Lung (tissue), 12 donors: ENCODE data around the gene BCAT1. TPM values are rescaled to one million over a fixed set of nuclear protein-coding genes. Genes with fewer than 3 reads are reported as not detected.

Experiments used
- ATAC-seq: fragments of 200-7000 bp; cut with Tn5 transposase; one replicate; pipeline ENCODE4 v1.9.1; 2020; ENCODE audit warnings: moderate number of reproducible peaks; ENCODE audit not compliant: insufficient read depth, low FRiP score
- DNase-seq, 3 donors: peaks; one replicate each; pipeline ENCODE4 v3.0.0-alpha.2; 2013 to 2017
- H3K27ac ChIP-seq, 2 donors: one replicate each; pipeline ENCODE4 v1.5.1; 2013; ENCODE audit warnings: mild to moderate bottlenecking in 2 of 2, moderate library complexity in 2 of 2, control low read depth in 1 of 2, inconsistent platforms in 1 of 2, low read depth in 1 of 2, low read length in 1 of 2
- H3K27me3 ChIP-seq, 3 donors: one replicate each; pipeline ENCODE4 v1.5.1; 2013; ENCODE audit warnings: low read length in 2 of 3; ENCODE audit not compliant: control insufficient read depth in 3 of 3, insufficient read depth in 3 of 3
- H3K36me3 ChIP-seq, 4 donors: one replicate each; pipeline ENCODE4 v1.5.1; 2013; ENCODE audit warnings: low read length in 4 of 4, mild to moderate bottlenecking in 1 of 4, moderate library complexity in 1 of 4; ENCODE audit not compliant: control insufficient read depth in 4 of 4, insufficient read depth in 4 of 4
- H3K4me1 ChIP-seq, 5 donors: one replicate each; pipeline ENCODE4 v1.5.1; 2013; ENCODE audit warnings: low read length in 5 of 5, mild to moderate bottlenecking in 2 of 5, moderate library complexity in 1 of 5; ENCODE audit not compliant: control insufficient read depth in 5 of 5, insufficient read depth in 5 of 5
- H3K4me3 ChIP-seq: one replicate; pipeline ENCODE4 v1.5.1; 2013; ENCODE audit warnings: mild to moderate bottlenecking, control low read depth, moderate library complexity
- H3K9ac ChIP-seq, 2 donors: one replicate each; pipeline ENCODE4 v1.5.1; 2013; ENCODE audit warnings: low read length in 2 of 2, control low read depth in 1 of 2; ENCODE audit not compliant: insufficient read depth in 1 of 2
- H3K9me3 ChIP-seq, 4 donors: one replicate each; pipeline ENCODE4 v1.5.1; 2013; ENCODE audit warnings: low read length in 3 of 4, mild to moderate bottlenecking in 1 of 4, moderate library complexity in 1 of 4; ENCODE audit not compliant: control insufficient read depth in 4 of 4, insufficient read depth in 3 of 4
- CTCF ChIP-seq: IDR thresholded peaks from 2 replicates; pipeline ENCODE4 v1.5.1; 2012; ENCODE audit warnings: mild to moderate bottlenecking; ENCODE audit errors: control extremely low read depth, extremely low read depth
- WGBS, 2 donors: extraction: QIAGEN DNeasy Blood & Tissue Kit; methylation state at CpG; one replicate each; pipeline ENCODE4 v1.1.7; 2013; 5-methylcytosine and 5-hydroxymethylcytosine counted together
- polyA plus RNA-seq, 2 donors: library from polyadenylated mRNA; stranded (reverse); fragments of 200-250 nt; gene quantifications; one replicate each; pipeline ENCODE4 v1.2.1, GENCODE V29; 2013
- total RNA-seq, 2 donors: library from RNA; depleted of rRNA in 1 of 2; stranded (reverse); fragments of >200 nt in 1 of 2; gene quantifications; one replicate each; pipeline ENCODE4 v1.2.1, GENCODE V29; 2014 to 2021
- donor health status: control.
- donor health status: control.
- donor health status: Bipolar disorder and iron deficiency.
- donor health status: healthy.
- donor health status: DM: yes; HTN: yes; CAD: no.

The BCAT1 gene
- total and polyA plus RNA-seq, 4 donors: 11.7 to 94.9 (median 40.9) TPM

- no peak for TF ChIP-seq CTCF
- Histone ChIP-seq H3K27me3 (no peaks in the 10 kb centered on the region), H3K4me3 (no peak overlapping the region), H3K27ac (no peak overlapping the region), H3K4me1 (peaks cover 0 to 2% (median 0%) of the 10 kb centered on the region in 5 donors), H3K9me3 (no peaks in the 10 kb centered on the region), H3K36me3 (peaks cover 0 to 3% (median 1%) of the 10 kb centered on the region in 4 donors), H3K9ac (no peak overlapping the region)
- ATAC-seq (no peak), DNase-seq (no peak)
- 88 to 92% methylated on average over 8 of the region's 8 CpGs for WGBS, 2 donors
Measured at GRCh38 chr12:24848941-24849477, 99.9 kb downstream of the BCAT1 start.

DNA sequence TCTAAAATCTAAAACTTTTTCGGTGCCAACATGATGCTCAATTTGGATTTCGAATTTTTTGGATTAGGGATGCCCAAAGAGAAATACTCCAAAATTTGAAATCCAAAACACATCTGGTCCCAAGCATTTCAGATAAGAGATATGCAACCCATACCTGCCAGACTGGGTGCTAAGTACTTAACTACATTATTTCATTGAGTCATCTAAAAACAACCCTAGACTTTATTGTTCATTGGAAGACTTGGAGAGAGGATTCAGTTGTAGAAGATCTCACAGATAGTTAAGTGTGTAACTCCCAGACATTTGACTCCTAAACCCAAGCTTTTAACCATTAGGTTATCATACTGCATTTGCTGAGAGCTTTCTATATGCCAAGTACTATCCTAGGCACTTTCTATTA, 102.2 kb downstream of the BCAT1 start:
- 96% methylated on average over 2 of the region's 2 CpGs for WGBS, 2 donors
- ATAC-seq: no peak
- no peak overlapping the region for H3K9ac ChIP-seq
- H3K27me3 ChIP-seq: no peaks in the 10 kb centered on the region
- peaks cover 0 to 2% (median 0%) of the 10 kb centered on the region in 5 donors for H3K4me1 ChIP-seq
- H3K4me3 ChIP-seq: no peak overlapping the region
- DNase-seq: no peak
- peaks cover 0 to 5% (median 2%) of the 10 kb centered on the region in 4 donors for H3K36me3 ChIP-seq
- H3K27ac ChIP-seq: no peak overlapping the region
- TF ChIP-seq CTCF: no peak
- no peaks in the 10 kb centered on the region for H3K9me3 ChIP-seq

GRCh38 chr12:24845615-24846014, 103.3 kb downstream of the BCAT1 start:
- Histone ChIP-seq H3K9me3 (no peaks in the 10 kb centered on the region), H3K4me3 (no peak overlapping the region), H3K27ac (no peak overlapping the region), H3K27me3 (no peaks in the 10 kb centered on the region), H3K9ac (no peak overlapping the region), H3K36me3 (peaks cover 0 to 6% (median 2%) of the 10 kb centered on the region in 4 donors), H3K4me1 (peaks cover 0 to 2% (median 0%) of the 10 kb centered on the region in 5 donors)
- no peak for TF ChIP-seq CTCF
- 94 to 97% methylated on average over 3 of the region's 3 CpGs for WGBS, 2 donors
- DNase-seq (no peak), ATAC-seq (no peak)
